GM18499 (cell line): ENCODE measurements around the gene DPPA5.
A peak's percentile ranks its signal among the peaks of the same experiment; 100 is the strongest.
"Not testable (repeated sequence)": the region's sequence is repeated elsewhere in the genome, so short reads cannot be mapped to it uniquely, and the experiment has no call there.

Experiments
- ATAC-seq: cut with Tn5 transposase; IDR thresholded peaks from one replicate; pipeline ENCODE4 v1.9.1; 2021; ENCODE audit warnings: moderate number of reproducible peaks; ENCODE audit not compliant: insufficient read depth, unreplicated experiment

Gene DPPA5

GRCh38 chr6:73364549-73364948 lies 10.5 kb upstream of the DPPA5 start:
- no peak for ATAC-seq

- ATAC-seq = no peak
These were observed 10.0 kb upstream of the DPPA5 start for GRCh38 chr6:73364121-73364520.

GRCh38 chr6:73363537-73363875 lies 9.4 kb upstream of the DPPA5 start:
- no peak for ATAC-seq

- ATAC-seq = no peak
These were observed 8.9 kb upstream of the DPPA5 start for GRCh38 chr6:73362869-73363536.

GRCh38 chr6:73362358-73362757 lies 8.3 kb upstream of the DPPA5 start, which contains the start of gene KHDC3L:
TSS of gene KHDC3L (plus strand) at chr6:73362658. CDS start at chr6:73362730, 72 bp downstream.
- ATAC-seq = no peak

GRCh38 chr6:73349311-73349710 lies 4.8 kb downstream of the DPPA5 start:
- ATAC-seq = no peak

- no peak for ATAC-seq
These were observed 5.4 kb downstream of the DPPA5 start for GRCh38 chr6:73348550-73349204.

GRCh38 chr6:73343164-73343563 lies 10.9 kb downstream of the DPPA5 start:
- ATAC-seq = no peak

GRCh38 chr6:73342174-73342573 lies 11.9 kb downstream of the DPPA5 start:
- ATAC-seq = no peak

GRCh38 chr6:73341335-73341734 lies 12.7 kb downstream of the DPPA5 start:
- no peak for ATAC-seq

GRCh38 chr6:73340048-73340447 lies 14.0 kb downstream of the DPPA5 start:
- ATAC-seq = no peak

- ATAC-seq = no peak
These were observed 14.7 kb downstream of the DPPA5 start for GRCh38 chr6:73339340-73339739.

- ATAC-seq = peak; percentile 80
These were observed 24.9 kb downstream of the DPPA5 start for GRCh38 chr6:73329201-73329600.

GRCh38 chr6:73328790-73329189 lies 25.3 kb downstream of the DPPA5 start:
- no peak for ATAC-seq

- ATAC-seq = no peak
These were observed 28.4 kb downstream of the DPPA5 start for GRCh38 chr6:73325656-73326055.

GRCh38 chr6:73323323-73323722 lies 30.8 kb downstream of the DPPA5 start:
- ATAC-seq = no peak

GRCh38 chr6:73314577-73315492 lies 39.2 kb downstream of the DPPA5 start:
- no peak for ATAC-seq

- ATAC-seq = not testable (repeated sequence)
These were observed 43.6 kb downstream of the DPPA5 start for GRCh38 chr6:73310503-73310845.

GRCh38 chr6:73309785-73310502 lies 44.1 kb downstream of the DPPA5 start:
- ATAC-seq = peak; percentile 94

GRCh38 chr6:73309535-73309784 lies 44.6 kb downstream of the DPPA5 start:
- no peak for ATAC-seq
